Liver (tissue), 9 donors: Measurements from ENCODE around the gene GRIA3. TPM values are rescaled to one million over a fixed set of nuclear protein-coding genes. Genes with fewer than 3 reads are reported as not detected.
A peak's percentile ranks its signal among the peaks of the same experiment; 100 is the strongest.

ENCODE experiments used
- DNase-seq: peaks from one replicate; pipeline ENCODE4 v3.0.0-alpha.2; 2017; ENCODE audit warnings: low spot score
- H3K27ac ChIP-seq, 2 donors: one replicate each; pipeline ENCODE4 v1.7.0; 2013; ENCODE audit warnings: inconsistent platforms in 2 of 2, low read length in 2 of 2, control low read depth in 1 of 2, low read depth in 1 of 2, mild to moderate bottlenecking in 1 of 2
- H3K27me3 ChIP-seq, 4 donors: one replicate each; pipeline versions ENCODE4 v1.6.1 to v1.7.0; 2013; ENCODE audit warnings: low read length in 3 of 4, inconsistent platforms in 1 of 4, mild to moderate bottlenecking in 1 of 4, moderate library complexity in 1 of 4; ENCODE audit not compliant: control insufficient read depth in 4 of 4, insufficient read depth in 4 of 4
- H3K36me3 ChIP-seq, 4 donors: one replicate each; pipeline versions ENCODE4 v1.6.1 to v1.7.0; 2013; ENCODE audit warnings: low read length in 3 of 4, mild to moderate bottlenecking in 3 of 4, low read depth in 1 of 4, moderate library complexity in 1 of 4; ENCODE audit not compliant: control insufficient read depth in 4 of 4, insufficient read depth in 3 of 4
- H3K4me1 ChIP-seq, 4 donors: one replicate each; pipeline versions ENCODE4 v1.6.1 to v1.7.0; 2013; ENCODE audit warnings: low read length in 3 of 4, mild to moderate bottlenecking in 3 of 4, moderate library complexity in 1 of 4; ENCODE audit not compliant: control insufficient read depth in 4 of 4, insufficient read depth in 4 of 4
- H3K4me3 ChIP-seq, 3 donors: one replicate each; pipeline versions ENCODE4 v1.6.1 to v1.7.0; 2013; ENCODE audit warnings: low read length in 3 of 3, control low read depth in 1 of 3, low read depth in 1 of 3, mild to moderate bottlenecking in 1 of 3
- H3K9ac ChIP-seq, 2 donors: one replicate each; pipeline ENCODE4 v1.7.0; 2013; ENCODE audit warnings: low read length in 2 of 2, mild to moderate bottlenecking in 2 of 2, moderate library complexity in 2 of 2, control low read depth in 1 of 2, low read depth in 1 of 2
- H3K9me3 ChIP-seq, 4 donors: one replicate each; pipeline versions ENCODE4 v1.6.1 to v1.7.0; 2013; ENCODE audit warnings: low read length in 3 of 4; ENCODE audit not compliant: control insufficient read depth in 4 of 4
- FOXA2 ChIP-seq: IDR thresholded peaks from 2 replicates; pipeline ENCODE4 v1.6.1; 2016; ENCODE audit warnings: antibody characterized with exemption
- GABPA ChIP-seq, 2 donors: IDR thresholded peaks in 1 of 2; conservative IDR thresholded peaks in 1 of 2; 2 replicates each; pipeline ENCODE4 v1.6.1; 2016; ENCODE audit warnings: antibody characterized with exemption in 2 of 2, mild to moderate bottlenecking in 1 of 2, moderate library complexity in 1 of 2
- HNF4A ChIP-seq, 2 donors: conservative IDR thresholded peaks; 2 replicates each; pipeline ENCODE4 v1.6.1; 2016; ENCODE audit warnings: antibody characterized with exemption in 2 of 2, mild to moderate bottlenecking in 2 of 2
- HNF4G ChIP-seq: IDR thresholded peaks from 2 replicates; pipeline ENCODE4 v1.6.1; 2016; ENCODE audit warnings: antibody characterized with exemption
- JUND ChIP-seq, 2 donors: IDR thresholded peaks; 2 replicates each; pipeline ENCODE4 v1.6.1; 2016; ENCODE audit warnings: antibody characterized with exemption in 2 of 2
- NR2F2 ChIP-seq: IDR thresholded peaks from 2 replicates; pipeline ENCODE4 v1.6.1; 2016; ENCODE audit warnings: antibody characterized with exemption
- RAD21 ChIP-seq, 2 donors: IDR thresholded peaks; 2 replicates each; pipeline ENCODE4 v1.6.1; 2016; ENCODE audit warnings: antibody characterized with exemption in 2 of 2, mild to moderate bottlenecking in 2 of 2
- RXRA ChIP-seq, 2 donors: IDR thresholded peaks; 2 replicates each; pipeline ENCODE4 v1.6.1; 2017 to 2018; ENCODE audit warnings: antibody characterized with exemption in 2 of 2, mild to moderate bottlenecking in 1 of 2
- SP1 ChIP-seq: IDR thresholded peaks from 2 replicates; pipeline ENCODE4 v1.6.1; 2018; ENCODE audit warnings: antibody characterized with exemption, mild to moderate bottlenecking
- TAF1 ChIP-seq: conservative IDR thresholded peaks from 2 replicates; pipeline ENCODE4 v1.6.1; 2016; ENCODE audit warnings: antibody characterized with exemption, mild to moderate bottlenecking
- YY1 ChIP-seq: IDR thresholded peaks from 2 replicates; pipeline ENCODE4 v1.6.1; 2016; ENCODE audit warnings: antibody characterized with exemption, mild to moderate bottlenecking
- WGBS: extraction: QIAGEN DNeasy Blood & Tissue Kit; methylation state at CpG from one replicate; pipeline ENCODE4 v1.1.7; 2013; 5-methylcytosine and 5-hydroxymethylcytosine counted together
- polyA plus RNA-seq, 2 donors: library from polyadenylated mRNA; stranded (reverse) in 1 of 2; unstranded in 1 of 2; fragments of 200-250 nt in 1 of 2; fragments of >200 nt in 1 of 2; fragmentation: Nextera tagmentation in 1 of 2; extraction: Ambion mirVana in 1 of 2; gene quantifications; one replicate each; pipeline versions ENCODE4 v1.2.1 to v1.2.3, GENCODE V29; 2013 to 2015
- total RNA-seq, 2 donors: library from RNA; depleted of rRNA; stranded (reverse); fragments of >200 nt; gene quantifications; one replicate each; pipeline ENCODE4 v1.2.3, GENCODE V29; 2014
- TF ChIP-seq, protein P1 (sequence below): IDR thresholded peaks from 2 replicates; pipeline ENCODE4 v1.6.1; 2016; ENCODE audit warnings: antibody characterized with exemption
- TF ChIP-seq, protein P2 (sequence below): fragments of 150-350 bp; IDR thresholded peaks from 2 replicates; pipeline ENCODE4 v1.5.1; 2017; ENCODE audit warnings: improper control_type of control experiment, low read depth, low read length; ENCODE audit not compliant: missing input control
- TF ChIP-seq, protein P3 (sequence below): IDR thresholded peaks from 2 replicates; pipeline ENCODE4 v1.6.1; 2016; ENCODE audit warnings: antibody characterized with exemption
- TF ChIP-seq, protein P4 (sequence below): IDR thresholded peaks from 2 replicates; pipeline ENCODE4 v1.6.1; 2016; ENCODE audit warnings: antibody characterized with exemption
- TF ChIP-seq, protein P5 (sequence below): IDR thresholded peaks from 2 replicates; pipeline ENCODE4 v1.6.1; 2016; ENCODE audit warnings: antibody characterized with exemption, mild to moderate bottlenecking
- donor health status: healthy.
- donor health status: healthy.
- donor health status: healthy.
- donor health status: healthy.
- donor health status: healthy.

The GRIA3 gene
- total and polyA plus RNA-seq, 4 donors, result 1.5 to 3.4 (median 2.9) TPM

DNA sequence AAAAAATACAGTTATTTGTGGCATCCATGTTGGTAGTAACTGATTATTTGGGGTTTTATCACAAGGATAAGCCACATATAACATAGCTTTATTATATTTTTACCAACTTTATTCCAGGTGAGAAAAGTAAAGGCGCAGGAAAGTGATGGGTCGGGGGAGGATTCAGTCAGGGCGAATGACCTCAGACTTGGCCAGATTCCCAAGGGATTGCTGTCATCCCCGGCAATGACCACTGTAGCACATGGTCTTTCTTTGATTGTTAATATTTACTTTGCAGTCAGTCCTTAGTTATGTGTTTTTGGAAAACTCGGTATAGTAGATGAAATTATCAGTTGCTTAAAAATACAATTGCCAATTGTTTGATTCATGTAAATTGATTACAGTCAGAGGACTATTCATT lies 17.6 kb downstream of the GRIA3 start:
- WGBS, result 31% methylated on average over 5 of the region's 5 CpGs
- Histone ChIP-seq H3K4me1 (no peaks in the 10 kb centered on the region), H3K36me3 (no peaks in the 10 kb centered on the region), H3K27me3 (no peaks in the 10 kb centered on the region), H3K4me3 (no peak overlapping the region), H3K9me3 (no peaks in the 10 kb centered on the region), H3K27ac (no peak overlapping the region), H3K9ac (no peak overlapping the region)
- TF ChIP-seq RXRA (IDR thresholded peaks at IDR 0.05) (peak; percentile 22 to 32), HNF4A (conservative IDR thresholded peaks at IDR 0.05) (no peak), SP1 (peak; percentile 7), NR2F2 (no peak), RAD21 (IDR thresholded peaks at IDR 0.05) (no peak), JUND (IDR thresholded peaks at IDR 0.05) (peak; percentile 29 to 49), FOXA2 (no peak)
- TF ChIP-seq, protein P1, sequence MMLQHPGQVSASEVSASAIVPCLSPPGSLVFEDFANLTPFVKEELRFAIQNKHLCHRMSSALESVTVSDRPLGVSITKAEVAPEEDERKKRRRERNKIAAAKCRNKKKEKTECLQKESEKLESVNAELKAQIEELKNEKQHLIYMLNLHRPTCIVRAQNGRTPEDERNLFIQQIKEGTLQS, result no peak
- TF ChIP-seq, protein P2, sequence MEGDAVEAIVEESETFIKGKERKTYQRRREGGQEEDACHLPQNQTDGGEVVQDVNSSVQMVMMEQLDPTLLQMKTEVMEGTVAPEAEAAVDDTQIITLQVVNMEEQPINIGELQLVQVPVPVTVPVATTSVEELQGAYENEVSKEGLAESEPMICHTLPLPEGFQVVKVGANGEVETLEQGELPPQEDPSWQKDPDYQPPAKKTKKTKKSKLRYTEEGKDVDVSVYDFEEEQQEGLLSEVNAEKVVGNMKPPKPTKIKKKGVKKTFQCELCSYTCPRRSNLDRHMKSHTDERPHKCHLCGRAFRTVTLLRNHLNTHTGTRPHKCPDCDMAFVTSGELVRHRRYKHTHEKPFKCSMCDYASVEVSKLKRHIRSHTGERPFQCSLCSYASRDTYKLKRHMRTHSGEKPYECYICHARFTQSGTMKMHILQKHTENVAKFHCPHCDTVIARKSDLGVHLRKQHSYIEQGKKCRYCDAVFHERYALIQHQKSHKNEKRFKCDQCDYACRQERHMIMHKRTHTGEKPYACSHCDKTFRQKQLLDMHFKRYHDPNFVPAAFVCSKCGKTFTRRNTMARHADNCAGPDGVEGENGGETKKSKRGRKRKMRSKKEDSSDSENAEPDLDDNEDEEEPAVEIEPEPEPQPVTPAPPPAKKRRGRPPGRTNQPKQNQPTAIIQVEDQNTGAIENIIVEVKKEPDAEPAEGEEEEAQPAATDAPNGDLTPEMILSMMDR, result no peak
- TF ChIP-seq, protein P3, sequence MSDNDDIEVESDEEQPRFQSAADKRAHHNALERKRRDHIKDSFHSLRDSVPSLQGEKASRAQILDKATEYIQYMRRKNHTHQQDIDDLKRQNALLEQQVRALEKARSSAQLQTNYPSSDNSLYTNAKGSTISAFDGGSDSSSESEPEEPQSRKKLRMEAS, result no peak
- TF ChIP-seq, protein P4, sequence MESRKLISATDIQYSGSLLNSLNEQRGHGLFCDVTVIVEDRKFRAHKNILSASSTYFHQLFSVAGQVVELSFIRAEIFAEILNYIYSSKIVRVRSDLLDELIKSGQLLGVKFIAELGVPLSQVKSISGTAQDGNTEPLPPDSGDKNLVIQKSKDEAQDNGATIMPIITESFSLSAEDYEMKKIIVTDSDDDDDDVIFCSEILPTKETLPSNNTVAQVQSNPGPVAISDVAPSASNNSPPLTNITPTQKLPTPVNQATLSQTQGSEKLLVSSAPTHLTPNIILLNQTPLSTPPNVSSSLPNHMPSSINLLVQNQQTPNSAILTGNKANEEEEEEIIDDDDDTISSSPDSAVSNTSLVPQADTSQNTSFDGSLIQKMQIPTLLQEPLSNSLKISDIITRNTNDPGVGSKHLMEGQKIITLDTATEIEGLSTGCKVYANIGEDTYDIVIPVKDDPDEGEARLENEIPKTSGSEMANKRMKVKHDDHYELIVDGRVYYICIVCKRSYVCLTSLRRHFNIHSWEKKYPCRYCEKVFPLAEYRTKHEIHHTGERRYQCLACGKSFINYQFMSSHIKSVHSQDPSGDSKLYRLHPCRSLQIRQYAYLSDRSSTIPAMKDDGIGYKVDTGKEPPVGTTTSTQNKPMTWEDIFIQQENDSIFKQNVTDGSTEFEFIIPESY, result no peak
- DNase-seq, result peak; percentile 35

DNA sequence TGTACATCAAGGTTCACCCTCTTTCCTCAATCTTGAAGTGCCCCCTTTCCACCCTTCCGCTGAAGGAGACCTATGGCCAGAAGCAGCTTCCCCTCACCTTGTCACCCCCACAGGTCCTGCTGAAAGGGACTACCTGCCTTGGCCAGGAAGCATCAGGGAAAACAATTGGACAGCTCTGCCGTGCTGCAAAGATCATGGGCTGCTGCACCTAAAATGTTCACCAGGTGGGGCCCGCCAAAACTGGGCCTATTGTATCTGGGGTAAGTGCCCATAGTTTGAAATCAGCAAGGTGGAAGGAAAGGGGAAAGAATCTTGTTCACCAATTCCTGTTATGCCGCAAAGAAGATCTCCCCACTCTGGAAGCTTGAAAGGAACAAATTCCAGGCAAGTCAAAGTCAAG lies 18.4 kb downstream of the GRIA3 start:
- no peak overlapping the region for H3K4me3 ChIP-seq
- TF ChIP-seq, protein P5, sequence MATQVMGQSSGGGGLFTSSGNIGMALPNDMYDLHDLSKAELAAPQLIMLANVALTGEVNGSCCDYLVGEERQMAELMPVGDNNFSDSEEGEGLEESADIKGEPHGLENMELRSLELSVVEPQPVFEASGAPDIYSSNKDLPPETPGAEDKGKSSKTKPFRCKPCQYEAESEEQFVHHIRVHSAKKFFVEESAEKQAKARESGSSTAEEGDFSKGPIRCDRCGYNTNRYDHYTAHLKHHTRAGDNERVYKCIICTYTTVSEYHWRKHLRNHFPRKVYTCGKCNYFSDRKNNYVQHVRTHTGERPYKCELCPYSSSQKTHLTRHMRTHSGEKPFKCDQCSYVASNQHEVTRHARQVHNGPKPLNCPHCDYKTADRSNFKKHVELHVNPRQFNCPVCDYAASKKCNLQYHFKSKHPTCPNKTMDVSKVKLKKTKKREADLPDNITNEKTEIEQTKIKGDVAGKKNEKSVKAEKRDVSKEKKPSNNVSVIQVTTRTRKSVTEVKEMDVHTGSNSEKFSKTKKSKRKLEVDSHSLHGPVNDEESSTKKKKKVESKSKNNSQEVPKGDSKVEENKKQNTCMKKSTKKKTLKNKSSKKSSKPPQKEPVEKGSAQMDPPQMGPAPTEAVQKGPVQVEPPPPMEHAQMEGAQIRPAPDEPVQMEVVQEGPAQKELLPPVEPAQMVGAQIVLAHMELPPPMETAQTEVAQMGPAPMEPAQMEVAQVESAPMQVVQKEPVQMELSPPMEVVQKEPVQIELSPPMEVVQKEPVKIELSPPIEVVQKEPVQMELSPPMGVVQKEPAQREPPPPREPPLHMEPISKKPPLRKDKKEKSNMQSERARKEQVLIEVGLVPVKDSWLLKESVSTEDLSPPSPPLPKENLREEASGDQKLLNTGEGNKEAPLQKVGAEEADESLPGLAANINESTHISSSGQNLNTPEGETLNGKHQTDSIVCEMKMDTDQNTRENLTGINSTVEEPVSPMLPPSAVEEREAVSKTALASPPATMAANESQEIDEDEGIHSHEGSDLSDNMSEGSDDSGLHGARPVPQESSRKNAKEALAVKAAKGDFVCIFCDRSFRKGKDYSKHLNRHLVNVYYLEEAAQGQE, result no peak
- TF ChIP-seq, protein P1, result no peak
- TF ChIP-seq FOXA2 (no peak), RAD21 (IDR thresholded peaks at IDR 0.05) (no peak), RXRA (IDR thresholded peaks at IDR 0.05) (no peak), YY1 (no peak), GABPA (IDR thresholded peaks at IDR 0.05 in 1 of 2, conservative IDR thresholded peaks at IDR 0.05 in 1 of 2) (no peak), NR2F2 (no peak), SP1 (no peak), HNF4G (no peak), JUND (IDR thresholded peaks at IDR 0.05) (no peak), TAF1 (no peak)
- TF ChIP-seq, protein P4, result no peak
- 97% methylated on average over 4 of the region's 4 CpGs for WGBS
- H3K4me1 ChIP-seq, result no peaks in the 10 kb centered on the region
- no peaks in the 10 kb centered on the region for H3K36me3 ChIP-seq
- H3K9me3 ChIP-seq, result no peaks in the 10 kb centered on the region
- no peak for DNase-seq
- H3K27ac ChIP-seq, result no peak overlapping the region
- H3K9ac ChIP-seq, result no peak overlapping the region
- H3K27me3 ChIP-seq, result no peaks in the 10 kb centered on the region
